Stimulated activated memory B cell treated with anti-CD40 and anti-IgM and Interleukin-4, amounts not matched to agents 10 μg/mL and 1 μg/mL and 100 μg/mL, for 72 hours (primary cell): ENCODE measurements around the gene PDLIM5.
"Not testable (repeated sequence)": the region's sequence is repeated elsewhere in the genome, so short reads cannot be mapped to it uniquely, and the experiment has no call there.

Experiments used
- ATAC-seq: fragments of 150-1000 bp; cut with Tn5 transposase; 2 replicates; pipeline ENCODE4 v1.10.0; 2021
- H3K27ac Mint-ChIP-seq: one replicate; pipeline ENCODE4 v1.8.0; 2022; ENCODE audit warnings: mild to moderate bottlenecking, mixed read lengths
- H3K27me3 Mint-ChIP-seq: one replicate; pipeline ENCODE4 v1.8.0; 2022; ENCODE audit warnings: mixed read lengths
- H3K36me3 Mint-ChIP-seq: one replicate; pipeline ENCODE4 v1.8.0; 2022; ENCODE audit warnings: mixed read lengths
- H3K4me1 Mint-ChIP-seq: one replicate; pipeline ENCODE4 v1.8.0; 2022; ENCODE audit warnings: mixed read lengths
- H3K4me3 Mint-ChIP-seq: one replicate; pipeline ENCODE4 v1.8.0; 2022; ENCODE audit warnings: mild to moderate bottlenecking, moderate library complexity, mixed read lengths
- H3K9me3 Mint-ChIP-seq: one replicate; pipeline ENCODE4 v1.8.0; 2022; ENCODE audit warnings: mixed read lengths

Gene PDLIM5

DNA sequence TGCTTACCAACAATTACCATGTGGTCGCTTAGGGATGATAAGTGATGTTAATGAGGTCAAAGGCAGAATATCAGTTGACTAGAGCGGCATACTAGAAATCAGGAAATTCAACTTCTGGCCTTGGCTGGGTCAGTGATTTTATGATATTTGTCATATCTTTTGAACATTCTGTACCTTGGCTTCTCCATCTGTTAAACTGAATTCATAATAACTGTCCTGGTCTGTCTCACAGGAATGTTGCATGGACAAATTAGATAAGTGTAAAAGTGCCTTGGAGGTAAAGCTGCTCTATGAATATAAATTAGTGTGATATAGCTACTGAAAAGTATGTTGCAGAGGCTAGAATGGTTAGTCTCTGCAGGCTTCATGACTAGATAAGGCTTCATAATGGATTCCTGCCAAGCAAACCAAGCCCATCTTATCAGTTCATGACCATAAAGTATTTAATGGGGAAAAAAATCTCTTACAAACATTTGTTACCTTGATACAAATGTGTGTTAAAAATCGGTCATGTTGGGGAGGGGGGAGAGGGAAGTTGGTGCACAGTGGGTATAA lies 201.4 kb downstream of the PDLIM5 start:
- Mint-ChIP-seq H3K9me3 (no peaks in the 10 kb centered on the region), H3K4me3 (no peak overlapping the region), H3K36me3 (peaks cover 25% of the 10 kb centered on the region), H3K4me1 (no peaks in the 10 kb centered on the region), H3K27ac (no peak overlapping the region), H3K27me3 (no peaks in the 10 kb centered on the region)
- no peak for ATAC-seq

DNA sequence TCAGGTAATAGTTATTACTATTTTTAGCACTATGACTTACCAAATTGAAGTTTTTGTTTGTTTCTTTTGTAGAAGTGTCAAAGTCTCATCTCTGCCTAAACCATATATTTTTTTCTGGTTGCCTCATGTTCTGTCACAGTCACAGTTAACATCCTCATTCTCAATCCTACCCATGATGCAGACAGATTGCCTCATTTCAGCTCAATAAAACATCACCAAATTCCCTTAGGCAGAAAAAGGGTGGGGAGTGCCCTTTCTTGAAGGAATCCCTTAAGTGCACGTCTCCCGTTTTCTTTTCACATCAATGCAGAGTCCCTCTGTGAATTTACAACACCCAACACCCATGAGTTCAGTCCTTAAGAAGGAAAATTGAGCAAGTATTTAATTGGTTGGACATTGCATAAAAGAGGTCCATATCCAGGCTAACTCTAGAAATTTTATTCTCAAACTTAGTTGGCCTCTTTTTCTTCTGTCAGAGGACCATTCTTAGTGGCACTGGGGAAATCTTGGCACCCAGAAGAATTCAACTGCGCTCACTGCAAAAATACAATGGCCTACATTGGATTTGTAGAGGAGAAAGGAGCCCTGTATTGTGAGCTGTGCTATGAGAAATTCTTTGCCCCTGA lies 202.4 kb downstream of the PDLIM5 start:
- no peak overlapping the region for H3K4me3 Mint-ChIP-seq
- H3K4me1 Mint-ChIP-seq = no peaks in the 10 kb centered on the region
- H3K27ac Mint-ChIP-seq = no peak overlapping the region
- H3K9me3 Mint-ChIP-seq = no peaks in the 10 kb centered on the region
- no peaks in the 10 kb centered on the region for H3K27me3 Mint-ChIP-seq
- no peak for ATAC-seq
- peaks cover 34% of the 10 kb centered on the region for H3K36me3 Mint-ChIP-seq

DNA sequence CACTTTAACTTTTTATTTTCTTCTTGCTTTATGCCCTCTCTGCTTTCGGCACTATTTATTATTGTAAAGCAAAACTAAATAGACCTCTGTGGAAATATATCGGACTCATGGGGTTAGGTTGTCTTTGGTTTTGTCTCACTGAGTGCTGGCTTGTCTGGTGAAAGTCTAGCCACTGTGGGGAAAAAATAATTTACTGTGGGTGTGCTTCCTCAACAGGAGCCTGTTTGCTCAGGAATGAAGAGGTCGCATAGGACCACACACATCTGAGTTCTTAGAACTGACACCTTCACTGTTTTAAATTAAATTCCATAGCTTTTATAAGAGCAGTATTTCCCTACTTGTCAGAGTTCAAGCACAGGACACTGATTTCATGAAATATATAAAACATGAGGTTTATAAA lies 203.0 kb downstream of the PDLIM5 start:
- Mint-ChIP-seq H3K27me3 (no peaks in the 10 kb centered on the region), H3K27ac (no peak overlapping the region), H3K4me1 (no peaks in the 10 kb centered on the region), H3K9me3 (no peaks in the 10 kb centered on the region), H3K36me3 (peaks cover 36% of the 10 kb centered on the region), H3K4me3 (no peak overlapping the region)
- no peak for ATAC-seq

DNA sequence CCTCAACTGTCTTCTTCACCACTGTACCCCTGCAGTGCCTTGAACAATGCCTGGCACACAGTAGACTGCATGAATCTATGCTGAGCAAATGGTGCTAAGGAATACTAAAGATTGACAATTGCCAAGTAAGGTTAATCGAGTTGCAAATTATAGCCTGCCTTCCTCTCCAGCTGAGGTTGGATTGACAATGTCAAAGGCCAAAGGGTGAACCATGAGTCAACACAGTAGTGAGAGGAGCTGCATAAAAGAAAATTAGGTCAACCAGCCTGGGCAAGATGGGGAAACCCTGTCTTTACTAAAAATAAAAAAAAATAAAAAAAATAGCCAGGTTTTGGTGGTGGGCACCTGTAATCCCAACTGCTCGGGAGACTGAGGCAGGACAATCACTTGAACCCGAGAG lies 208.9 kb downstream of the PDLIM5 start:
- no peaks in the 10 kb centered on the region for H3K9me3 Mint-ChIP-seq
- H3K36me3 Mint-ChIP-seq = peaks cover 50% of the 10 kb centered on the region
- no peaks in the 10 kb centered on the region for H3K27me3 Mint-ChIP-seq
- H3K4me3 Mint-ChIP-seq = no peak overlapping the region
- no peak for ATAC-seq
- no peak overlapping the region for H3K27ac Mint-ChIP-seq
- H3K4me1 Mint-ChIP-seq = no peaks in the 10 kb centered on the region

DNA sequence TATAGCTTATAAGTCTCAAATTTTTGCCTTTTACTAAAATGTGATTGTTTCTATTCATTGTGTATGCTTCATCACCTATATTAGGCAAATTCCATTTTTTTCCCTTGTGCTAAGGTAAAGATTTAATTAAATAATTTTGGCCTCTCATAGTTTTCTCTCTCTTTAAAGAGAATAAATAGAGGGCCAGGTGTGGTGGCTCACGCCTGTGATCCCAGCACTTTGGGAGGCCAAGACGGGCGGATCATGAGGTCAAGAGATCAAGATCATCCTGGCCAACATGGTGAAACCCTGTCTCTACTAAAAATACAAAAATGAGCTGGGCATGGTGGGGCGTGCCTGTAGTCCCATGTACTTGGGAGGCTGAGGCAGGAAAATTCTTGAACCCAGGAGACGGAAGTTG lies 213.3 kb downstream of the PDLIM5 start:
- ATAC-seq, H3K4me3 Mint-ChIP-seq, H3K4me1 Mint-ChIP-seq, H3K27ac Mint-ChIP-seq, H3K27me3 Mint-ChIP-seq, H3K9me3 Mint-ChIP-seq: not testable (repeated sequence)
- H3K36me3 Mint-ChIP-seq = peaks cover 24% of the 10 kb centered on the region

DNA sequence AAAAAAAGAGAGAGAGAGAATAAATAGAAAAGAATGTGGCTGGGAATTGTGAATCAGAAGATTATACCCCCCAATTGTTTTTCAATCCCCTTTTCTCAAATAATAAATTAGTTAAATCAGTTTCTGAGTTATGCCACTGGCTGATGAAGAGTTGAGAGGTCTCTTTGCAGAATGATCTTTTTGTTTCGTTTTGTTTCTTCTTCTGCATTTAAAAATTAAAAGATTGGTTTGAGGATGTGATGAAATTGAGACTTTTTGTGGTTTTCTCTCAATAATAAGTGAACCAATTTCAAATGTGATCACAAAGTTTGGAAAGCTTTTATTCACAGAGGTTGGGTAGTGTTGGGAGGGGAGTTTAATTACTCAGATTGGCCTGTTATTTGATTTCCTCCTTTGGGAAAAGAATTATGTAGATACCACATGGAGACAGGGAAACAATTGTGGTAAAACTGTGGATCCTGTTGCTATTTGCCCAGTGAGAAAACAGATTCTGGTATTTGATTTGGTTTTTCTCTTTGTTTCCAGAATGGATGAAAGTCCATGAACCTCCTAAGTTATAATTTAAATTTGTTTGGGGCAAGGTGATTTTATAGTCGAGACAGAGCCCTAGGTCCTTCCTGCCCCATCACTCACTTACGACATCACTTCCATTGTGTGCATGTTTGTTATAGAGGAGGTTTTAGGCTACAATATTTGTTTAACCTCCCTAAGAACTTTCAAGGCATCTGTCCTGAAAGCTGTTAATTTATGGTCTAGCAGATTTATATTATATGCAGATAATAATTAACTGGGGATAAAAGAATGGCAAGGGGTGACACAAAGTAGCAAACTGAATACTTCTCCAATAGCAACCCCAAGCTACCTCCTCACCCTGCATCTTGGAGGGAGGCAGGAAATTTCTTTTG lies 214.0 kb downstream of the PDLIM5 start:
- no peak for ATAC-seq
- H3K4me3 Mint-ChIP-seq = no peak overlapping the region

DNA sequence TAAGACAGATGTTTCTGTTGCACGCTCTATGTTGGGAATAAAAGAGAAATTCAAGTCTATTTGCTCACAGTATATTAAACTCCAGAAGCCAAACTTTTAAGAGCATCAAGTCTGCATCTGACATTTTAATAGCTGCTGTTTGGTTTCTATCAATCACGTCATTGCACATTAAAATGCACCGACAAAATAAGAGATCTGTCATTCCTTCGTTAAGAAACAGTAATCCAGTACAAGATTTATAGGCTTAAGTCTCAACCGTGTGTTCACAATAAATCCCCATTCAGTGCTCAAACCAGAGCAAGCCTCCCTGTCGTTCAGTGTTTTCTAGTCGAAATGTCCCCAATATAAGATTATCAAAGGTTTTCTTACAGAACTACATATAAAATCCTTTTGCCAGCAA lies 217.0 kb downstream of the PDLIM5 start:
- ATAC-seq = no peak
- Mint-ChIP-seq H3K9me3 (no peaks in the 10 kb centered on the region), H3K27ac (no peak overlapping the region), H3K4me1 (no peaks in the 10 kb centered on the region), H3K4me3 (no peak overlapping the region), H3K36me3 (peaks cover 2% of the 10 kb centered on the region), H3K27me3 (no peaks in the 10 kb centered on the region)

More for the DNA sequence above, 214.0 kb downstream of the PDLIM5 start:
- no peaks in the 10 kb centered on the region for H3K9me3 Mint-ChIP-seq
- H3K27ac Mint-ChIP-seq = no peak overlapping the region
- H3K36me3 Mint-ChIP-seq = peaks cover 20% of the 10 kb centered on the region
- H3K4me1 Mint-ChIP-seq = no peaks in the 10 kb centered on the region
- H3K27me3 Mint-ChIP-seq = no peaks in the 10 kb centered on the region

DNA sequence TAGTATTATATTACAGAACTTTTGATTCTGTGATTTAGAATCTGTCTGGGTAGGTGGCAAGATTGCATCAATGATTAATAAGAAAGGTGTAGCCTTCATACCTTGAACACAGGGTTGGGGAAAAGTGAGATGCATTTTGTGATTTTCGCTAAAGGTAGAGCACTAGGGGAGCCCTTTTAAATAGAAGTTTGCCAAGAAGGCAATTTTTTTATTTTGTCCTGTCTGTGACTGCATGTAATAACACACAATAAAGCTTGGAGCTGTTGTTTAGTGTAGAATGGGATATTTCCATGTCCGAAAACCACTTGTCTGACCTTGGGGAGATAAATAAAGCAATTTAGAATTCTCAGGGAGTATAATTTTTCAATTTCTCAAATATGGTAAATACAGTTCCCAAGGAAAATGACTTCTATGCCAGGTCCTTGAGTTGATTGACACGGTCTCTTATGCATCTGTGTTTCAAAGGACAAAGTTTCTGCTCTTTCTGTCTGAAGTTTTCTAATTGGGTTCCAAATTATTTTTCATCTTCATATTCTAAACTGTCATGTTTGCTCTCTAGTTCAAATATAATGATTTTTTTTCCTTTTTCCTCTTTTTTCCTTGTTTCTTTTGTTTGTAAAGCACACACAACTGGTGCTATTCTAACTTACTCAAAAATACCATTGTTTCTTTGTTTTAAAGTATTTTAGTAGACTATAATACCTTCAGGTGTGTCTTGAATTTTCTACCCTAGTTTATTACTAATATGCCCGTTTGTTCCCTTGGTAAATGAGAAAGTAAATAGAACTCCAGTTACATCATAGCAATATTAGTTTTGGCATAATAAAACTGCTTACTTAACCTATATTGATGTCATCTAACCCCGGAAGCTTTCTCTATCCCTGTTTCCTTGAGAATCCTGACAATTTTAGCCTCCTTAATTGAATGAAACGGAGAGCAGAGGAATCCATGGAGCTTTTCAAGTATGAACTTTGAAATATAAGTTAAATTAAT lies 218.2 kb downstream of the PDLIM5 start:
- H3K4me3 Mint-ChIP-seq = no peak overlapping the region
- H3K9me3 Mint-ChIP-seq = no peaks in the 10 kb centered on the region
- H3K27ac Mint-ChIP-seq = no peak overlapping the region
- no peaks in the 10 kb centered on the region for H3K27me3 Mint-ChIP-seq
- H3K36me3 Mint-ChIP-seq = no peaks in the 10 kb centered on the region
- no peak for ATAC-seq
- H3K4me1 Mint-ChIP-seq = no peaks in the 10 kb centered on the region

DNA sequence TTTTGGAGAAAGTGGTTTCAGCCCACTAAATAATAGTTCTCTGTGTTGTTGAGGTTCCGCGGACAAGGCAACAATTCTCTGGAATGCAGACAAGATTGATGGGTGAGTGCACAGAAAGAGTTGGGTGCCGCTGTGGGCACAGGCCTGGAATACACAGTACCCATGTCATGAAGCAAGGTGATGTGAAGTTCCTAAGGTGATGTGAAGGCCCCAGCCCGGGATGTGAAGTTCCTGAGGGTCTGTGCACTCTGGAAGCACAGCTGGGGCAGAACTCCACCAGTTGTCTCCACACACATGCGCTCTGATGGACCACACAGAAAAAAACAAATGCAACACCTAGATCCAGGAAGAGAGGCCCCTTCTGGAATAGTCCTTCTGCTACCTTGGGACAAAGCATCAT lies 219.4 kb downstream of the PDLIM5 start:
- no peak for ATAC-seq
- H3K36me3 Mint-ChIP-seq = no peaks in the 10 kb centered on the region
- H3K9me3 Mint-ChIP-seq = no peaks in the 10 kb centered on the region

DNA sequence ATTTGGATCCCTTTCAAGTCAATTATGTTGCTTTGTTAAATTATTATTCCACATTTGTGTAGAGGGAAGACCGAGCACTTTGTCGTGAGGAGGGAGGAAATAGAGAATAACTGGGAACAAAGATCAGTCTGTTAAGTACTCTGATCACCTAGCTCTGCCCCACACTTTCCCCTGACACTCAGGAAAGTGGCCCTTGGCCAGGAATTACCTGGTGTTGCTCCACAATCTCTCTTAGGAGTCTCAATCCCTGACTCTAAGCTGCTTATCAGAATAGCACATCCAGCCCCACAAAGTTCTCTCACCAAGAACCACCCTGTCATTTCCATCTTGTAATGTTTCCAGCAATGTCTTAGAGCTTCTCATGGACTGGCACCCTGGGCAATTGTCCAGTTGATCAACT lies 222.2 kb downstream of the PDLIM5 start:
- ATAC-seq = no peak
- H3K36me3 Mint-ChIP-seq = no peaks in the 10 kb centered on the region
- H3K4me1 Mint-ChIP-seq = no peaks in the 10 kb centered on the region
- no peak overlapping the region for H3K4me3 Mint-ChIP-seq
- no peak overlapping the region for H3K27ac Mint-ChIP-seq
- H3K27me3 Mint-ChIP-seq = peaks cover 9% of the 10 kb centered on the region
- H3K9me3 Mint-ChIP-seq = no peaks in the 10 kb centered on the region

More for the DNA sequence above, 219.4 kb downstream of the PDLIM5 start:
- H3K4me1 Mint-ChIP-seq = no peaks in the 10 kb centered on the region
- H3K27ac Mint-ChIP-seq = no peak overlapping the region
- H3K4me3 Mint-ChIP-seq = no peak overlapping the region
- H3K27me3 Mint-ChIP-seq = no peaks in the 10 kb centered on the region

DNA sequence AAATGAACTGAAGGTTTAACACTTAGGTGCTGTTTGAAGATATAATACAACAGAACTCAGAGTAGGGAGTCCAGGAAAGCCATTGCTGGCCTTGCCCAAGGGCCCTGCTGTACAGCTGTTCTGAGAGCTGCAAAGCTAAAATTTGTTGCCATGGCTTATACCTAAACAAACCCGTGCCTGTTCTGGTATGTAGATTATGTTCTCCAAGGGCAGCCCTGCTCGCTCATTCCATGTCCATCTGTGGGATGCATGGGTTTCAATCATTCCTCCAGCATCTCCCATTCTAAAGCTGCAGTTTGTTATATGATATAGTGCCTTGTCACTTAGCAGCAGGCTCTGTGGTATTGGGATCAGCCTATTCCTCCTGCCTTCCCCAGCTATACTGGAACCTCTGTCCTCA lies 225.2 kb downstream of the PDLIM5 start:
- H3K4me1 Mint-ChIP-seq = no peaks in the 10 kb centered on the region
- no peaks in the 10 kb centered on the region for H3K36me3 Mint-ChIP-seq
- no peaks in the 10 kb centered on the region for H3K9me3 Mint-ChIP-seq
- peaks cover 13% of the 10 kb centered on the region for H3K27me3 Mint-ChIP-seq
- no peak overlapping the region for H3K27ac Mint-ChIP-seq
- ATAC-seq = no peak
- H3K4me3 Mint-ChIP-seq = no peak overlapping the region

DNA sequence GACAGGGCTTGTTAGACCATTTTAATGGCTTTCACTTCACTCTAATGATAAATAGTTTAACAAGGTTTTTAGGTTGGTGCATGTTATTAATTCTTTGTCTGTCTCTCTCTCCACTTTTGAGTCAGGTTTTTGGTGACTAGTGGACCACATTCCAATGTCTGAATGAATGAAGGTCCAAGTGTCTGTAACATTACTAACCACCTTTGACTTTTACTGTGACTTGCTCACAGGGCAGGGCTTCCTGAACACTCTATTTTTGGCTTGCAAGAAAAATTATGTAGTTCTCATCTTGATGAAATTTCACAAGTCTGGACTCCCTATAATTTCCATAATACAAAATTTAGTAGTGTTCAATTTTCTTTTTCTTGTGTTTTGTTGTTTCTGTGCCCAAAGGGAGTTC lies 227.2 kb downstream of the PDLIM5 start:
- no peak overlapping the region for H3K4me3 Mint-ChIP-seq
- no peak overlapping the region for H3K27ac Mint-ChIP-seq
- H3K36me3 Mint-ChIP-seq = no peaks in the 10 kb centered on the region
- no peaks in the 10 kb centered on the region for H3K4me1 Mint-ChIP-seq
- H3K27me3 Mint-ChIP-seq = peaks cover 13% of the 10 kb centered on the region
- no peak for ATAC-seq
- no peaks in the 10 kb centered on the region for H3K9me3 Mint-ChIP-seq

DNA sequence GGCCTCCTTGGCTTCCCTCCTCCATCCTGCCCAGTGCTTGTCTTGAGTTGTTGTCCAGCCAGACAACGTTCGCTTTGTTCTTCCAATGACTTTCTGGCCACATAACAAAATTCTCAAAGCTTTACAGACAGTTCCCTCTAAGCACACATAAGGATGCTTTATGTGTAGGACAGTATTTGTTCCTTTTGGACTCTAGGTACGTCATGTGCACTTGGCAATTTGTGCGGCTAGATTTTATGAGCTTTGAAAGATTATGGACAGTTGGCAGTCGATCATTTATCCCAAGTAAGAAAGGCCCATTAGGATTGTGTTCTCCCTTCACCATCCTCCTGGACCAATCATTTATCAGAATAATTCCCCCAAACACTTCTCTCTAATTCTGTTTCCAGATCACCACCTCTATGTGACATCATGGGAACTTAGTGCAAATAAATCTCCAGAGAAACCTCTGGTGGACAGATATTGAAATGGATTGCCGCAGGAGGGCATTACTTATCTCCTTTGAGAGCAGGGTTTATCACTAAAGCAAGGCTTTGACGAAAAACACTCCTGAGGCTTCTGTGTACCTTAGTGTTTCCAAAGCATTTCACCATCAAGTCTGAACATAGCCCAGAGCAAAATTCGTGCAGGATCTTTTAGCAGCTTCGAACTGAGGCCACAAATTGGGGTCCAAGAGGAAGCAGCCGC lies 228.6 kb downstream of the PDLIM5 start:
- H3K4me1 Mint-ChIP-seq = no peaks in the 10 kb centered on the region
- H3K36me3 Mint-ChIP-seq = no peaks in the 10 kb centered on the region
- ATAC-seq = no peak
- no peak overlapping the region for H3K4me3 Mint-ChIP-seq
- H3K27ac Mint-ChIP-seq = no peak overlapping the region
- peaks cover 13% of the 10 kb centered on the region for H3K27me3 Mint-ChIP-seq
- H3K9me3 Mint-ChIP-seq = no peaks in the 10 kb centered on the region

DNA sequence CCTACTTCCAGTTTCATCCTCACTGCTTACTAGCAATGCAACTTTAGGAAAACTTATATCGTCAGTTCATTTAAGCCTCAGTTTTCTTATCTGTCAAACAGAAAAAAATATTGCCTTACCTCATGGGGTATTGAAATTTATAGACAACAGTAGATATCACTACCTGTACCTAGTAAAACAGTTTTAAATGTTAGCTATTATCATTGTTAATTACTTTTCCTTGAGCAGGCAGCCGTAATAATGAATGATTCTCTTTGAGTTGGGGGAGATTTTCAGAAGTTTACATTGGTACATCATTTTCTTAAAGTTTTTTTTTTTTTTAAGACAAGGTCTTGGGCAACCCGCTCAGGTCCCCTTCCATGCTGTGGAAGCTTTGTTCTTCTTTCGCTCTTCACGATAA lies 234.3 kb downstream of the PDLIM5 start:
- no peaks in the 10 kb centered on the region for H3K27me3 Mint-ChIP-seq
- H3K4me1 Mint-ChIP-seq = no peaks in the 10 kb centered on the region
- no peaks in the 10 kb centered on the region for H3K9me3 Mint-ChIP-seq
- no peaks in the 10 kb centered on the region for H3K36me3 Mint-ChIP-seq
- H3K4me3 Mint-ChIP-seq = no peak overlapping the region
- ATAC-seq = no peak
- no peak overlapping the region for H3K27ac Mint-ChIP-seq
